Endothelial cell (in vitro differentiated cells): ENCODE measurements around the gene EMX1. TPM values are rescaled to one million over a fixed set of nuclear protein-coding genes. Genes with fewer than 3 reads are reported as not detected.

Source experiments
- DNase-seq: peaks from one replicate; pipeline ENCODE4 v3.0.0; 2021; ENCODE audit warnings: low spot score
- H3K27ac Mint-ChIP-seq: one replicate; pipeline ENCODE4 v1.8.0; 2021; ENCODE audit warnings: mixed read lengths, inconsistent platforms; ENCODE audit not compliant: unreplicated experiment
- H3K27me3 Mint-ChIP-seq: one replicate; pipeline ENCODE4 v1.8.0; 2021; ENCODE audit warnings: mild to moderate bottlenecking, moderate library complexity, mixed read lengths, inconsistent platforms; ENCODE audit not compliant: unreplicated experiment
- H3K36me3 Mint-ChIP-seq: one replicate; pipeline ENCODE4 v1.8.0; 2021; ENCODE audit warnings: mild to moderate bottlenecking, low read depth, mixed read lengths, inconsistent platforms; ENCODE audit not compliant: unreplicated experiment
- H3K4me1 Mint-ChIP-seq: one replicate; pipeline ENCODE4 v1.8.0; 2021; ENCODE audit warnings: mild to moderate bottlenecking, mixed read lengths, inconsistent platforms; ENCODE audit not compliant: unreplicated experiment
- H3K4me3 Mint-ChIP-seq: one replicate; pipeline ENCODE4 v1.8.0; 2021; ENCODE audit warnings: mild to moderate bottlenecking, mixed read lengths, inconsistent platforms; ENCODE audit not compliant: unreplicated experiment
- H3K9me3 Mint-ChIP-seq: one replicate; pipeline ENCODE4 v1.8.0; 2021; ENCODE audit warnings: mixed read lengths, inconsistent platforms; ENCODE audit not compliant: unreplicated experiment
- CTCF ChIP-seq: fragments of 200-600 bp; sonication (generic); IDR thresholded peaks from one replicate; pipeline ENCODE4 v1.5.0; 2021; ENCODE audit warnings: antibody characterized with exemption; ENCODE audit not compliant: unreplicated experiment
- total RNA-seq: library from RNA; stranded (reverse); fragmentation: NEBNext Ultra II Directional; extraction: Animal tissue kit (Norgen Biotek cat#: 25700); gene quantifications from one replicate; pipeline ENCODE4 v1.2.1, GENCODE V29; 2021; ENCODE audit not compliant: unreplicated experiment

The EMX1 gene
- total RNA-seq, 1 donor from 2014 or later = 3.7 TPM

GRCh38 chr2:72932805-72933204 lies 15.5 kb downstream of the EMX1 start:
- Mint-ChIP-seq H3K27me3 (peaks cover 7% of the 10 kb centered on the region), H3K27ac (no peak overlapping the region), H3K36me3 (no peaks in the 10 kb centered on the region), H3K4me1 (peaks cover 8% of the 10 kb centered on the region), H3K4me3 (no peak overlapping the region), H3K9me3 (no peaks in the 10 kb centered on the region)
- TF ChIP-seq CTCF = no peak
- DNase-seq = no peak

GRCh38 chr2:72933207-72933606 lies 15.9 kb downstream of the EMX1 start:
- no peak overlapping the region for H3K27ac Mint-ChIP-seq
- peaks cover 8% of the 10 kb centered on the region for H3K27me3 Mint-ChIP-seq
- no peaks in the 10 kb centered on the region for H3K36me3 Mint-ChIP-seq
- H3K4me1 Mint-ChIP-seq = peaks cover 8% of the 10 kb centered on the region
- H3K9me3 Mint-ChIP-seq = no peaks in the 10 kb centered on the region
- no peak for TF ChIP-seq CTCF
- H3K4me3 Mint-ChIP-seq = no peak overlapping the region
- no peak for DNase-seq

GRCh38 chr2:72933646-72934151 lies 16.4 kb downstream of the EMX1 start:
- H3K4me1 Mint-ChIP-seq = peaks cover 8% of the 10 kb centered on the region
- peaks cover 9% of the 10 kb centered on the region for H3K27me3 Mint-ChIP-seq
- no peak for DNase-seq
- H3K36me3 Mint-ChIP-seq = peaks cover under 1% of the 10 kb centered on the region
- TF ChIP-seq CTCF = no peak
- H3K27ac Mint-ChIP-seq = no peak overlapping the region
- H3K9me3 Mint-ChIP-seq = no peaks in the 10 kb centered on the region
- no peak overlapping the region for H3K4me3 Mint-ChIP-seq

- no peaks in the 10 kb centered on the region for H3K9me3 Mint-ChIP-seq
- no peak overlapping the region for H3K27ac Mint-ChIP-seq
- H3K36me3 Mint-ChIP-seq = peaks cover 8% of the 10 kb centered on the region
- H3K4me1 Mint-ChIP-seq = peaks cover 12% of the 10 kb centered on the region
- H3K4me3 Mint-ChIP-seq = no peak overlapping the region
- TF ChIP-seq CTCF = peak; percentile 21
- DNase-seq = no peak
- H3K27me3 Mint-ChIP-seq = peaks cover 15% of the 10 kb centered on the region
These were observed 17.6 kb downstream of the EMX1 start for GRCh38 chr2:72934683-72935610.

GRCh38 chr2:72935611-72935957 lies 18.3 kb downstream of the EMX1 start:
- Mint-ChIP-seq H3K4me1 (peaks cover 17% of the 10 kb centered on the region), H3K27ac (no peak overlapping the region), H3K9me3 (no peaks in the 10 kb centered on the region), H3K27me3 (peaks cover 21% of the 10 kb centered on the region), H3K4me3 (no peak overlapping the region), H3K36me3 (peaks cover 8% of the 10 kb centered on the region)
- DNase-seq = no peak
- no peak for TF ChIP-seq CTCF
